Activated gamma-delta T cell (primary cell): Measurements from ENCODE around the gene KLHL30.
"Not testable (repeated sequence)": the region's sequence is repeated elsewhere in the genome, so short reads cannot be mapped to it uniquely, and the experiment has no call there.

Experiments used
- DNase-seq: peaks from one replicate; lab custom pipeline; 2025; lab: John Stamatoyannopoulos, UW

KLHL30 gene

GRCh38 chr2:238102865-238103264 is 35.6 kb upstream of the KLHL30 start:
- no peak for DNase-seq

GRCh38 chr2:238103465-238104225 is 34.8 kb upstream of the KLHL30 start:
- DNase-seq = no peak

GRCh38 chr2:238104226-238104690 is 34.2 kb upstream of the KLHL30 start:
- no peak for DNase-seq

DNA sequence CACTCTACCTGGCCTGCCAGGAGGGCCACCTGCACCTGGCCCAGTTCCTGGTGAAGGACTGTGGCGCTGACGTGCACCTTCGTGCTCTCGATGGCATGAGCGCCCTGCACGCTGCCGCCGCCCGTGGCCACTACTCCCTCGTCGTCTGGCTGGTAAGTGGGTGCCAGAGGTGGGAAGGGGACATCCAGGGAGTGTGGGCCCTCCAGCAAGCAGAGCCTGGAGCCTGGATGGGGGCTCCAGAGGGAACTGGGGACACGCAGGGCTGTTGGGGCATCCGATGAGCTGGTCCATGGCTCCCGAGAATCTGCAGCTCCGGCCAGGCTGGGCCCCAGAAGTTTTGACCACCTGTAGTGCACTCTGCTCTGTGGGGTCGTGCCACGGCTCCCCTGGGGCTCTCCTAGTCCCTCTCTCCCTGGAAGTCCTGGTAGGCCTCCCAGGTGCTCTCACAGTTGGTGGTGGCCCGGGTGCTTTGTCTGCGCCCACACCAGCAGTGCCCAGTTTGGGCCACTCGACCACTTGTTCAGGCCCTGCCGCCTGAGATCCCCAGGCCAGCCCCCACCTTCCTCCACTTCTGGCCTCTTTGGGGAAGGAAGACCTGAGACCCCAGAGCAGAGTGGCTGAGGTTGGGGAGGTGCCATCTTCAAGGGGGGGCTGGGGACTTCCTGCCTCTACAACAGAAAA is 33.6 kb upstream of the KLHL30 start:
- no peak for DNase-seq

GRCh38 chr2:238105506-238106338 is 32.7 kb upstream of the KLHL30 start:
- no peak for DNase-seq

DNA sequence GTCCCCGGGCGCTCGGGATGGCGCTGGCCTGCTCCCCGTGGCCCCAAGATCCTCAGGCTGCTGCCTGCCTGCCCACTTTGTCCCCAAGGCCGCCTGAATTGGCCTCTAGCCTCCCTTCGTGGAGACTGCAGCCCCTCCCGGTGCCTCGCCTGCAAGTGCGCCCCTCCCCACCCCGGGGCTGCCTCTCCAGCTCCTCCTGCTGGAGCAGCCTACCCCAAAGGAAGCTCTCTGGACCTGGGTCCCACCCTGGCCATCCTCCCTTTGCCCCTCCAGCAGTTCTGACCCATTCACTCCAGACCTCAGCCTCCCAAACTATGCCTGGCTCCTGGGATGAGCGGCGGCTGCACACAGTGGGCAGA is 32.1 kb upstream of the KLHL30 start:
- no peak for DNase-seq

DNA sequence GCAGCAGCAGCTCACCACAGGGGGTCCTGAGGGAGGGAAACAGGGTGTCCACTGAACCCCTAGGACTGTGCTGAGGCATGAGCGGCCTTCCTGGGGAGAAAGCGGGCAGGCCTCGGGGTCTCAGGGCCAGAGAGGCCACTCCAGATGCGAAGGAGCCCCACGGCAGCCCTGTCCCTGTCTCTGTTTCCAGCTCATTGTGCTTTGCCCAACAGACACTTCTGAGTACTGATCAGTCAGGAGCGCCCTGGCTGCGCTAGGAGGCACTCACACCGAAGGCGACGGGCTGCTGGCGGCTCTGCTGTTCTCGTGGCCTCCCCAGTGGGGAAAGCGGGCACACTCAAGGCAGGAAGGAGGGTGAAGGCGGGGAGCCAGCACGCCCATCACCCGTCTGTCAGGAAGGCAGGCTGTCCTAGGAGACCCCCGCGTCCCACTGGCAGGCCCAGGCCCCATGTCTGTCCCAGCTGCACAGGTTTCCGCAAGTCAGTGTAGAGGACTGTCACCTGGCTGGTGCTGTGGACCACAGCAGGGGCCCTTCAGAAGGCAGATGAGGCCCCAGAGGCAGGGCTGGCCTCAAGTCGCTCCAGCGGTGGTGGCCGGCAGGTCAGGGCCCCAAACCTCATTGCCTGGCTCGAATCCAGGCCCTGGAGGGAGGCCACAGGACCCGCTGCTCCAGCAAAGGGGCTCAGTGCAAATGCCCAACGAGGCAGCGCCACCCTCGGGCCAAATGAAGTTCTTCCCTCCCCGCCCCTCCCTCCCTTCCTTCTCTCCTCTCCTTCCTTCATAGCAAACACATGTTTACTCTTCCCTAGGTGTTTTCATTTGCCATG is 31.6 kb upstream of the KLHL30 start:
- no peak for DNase-seq

DNA sequence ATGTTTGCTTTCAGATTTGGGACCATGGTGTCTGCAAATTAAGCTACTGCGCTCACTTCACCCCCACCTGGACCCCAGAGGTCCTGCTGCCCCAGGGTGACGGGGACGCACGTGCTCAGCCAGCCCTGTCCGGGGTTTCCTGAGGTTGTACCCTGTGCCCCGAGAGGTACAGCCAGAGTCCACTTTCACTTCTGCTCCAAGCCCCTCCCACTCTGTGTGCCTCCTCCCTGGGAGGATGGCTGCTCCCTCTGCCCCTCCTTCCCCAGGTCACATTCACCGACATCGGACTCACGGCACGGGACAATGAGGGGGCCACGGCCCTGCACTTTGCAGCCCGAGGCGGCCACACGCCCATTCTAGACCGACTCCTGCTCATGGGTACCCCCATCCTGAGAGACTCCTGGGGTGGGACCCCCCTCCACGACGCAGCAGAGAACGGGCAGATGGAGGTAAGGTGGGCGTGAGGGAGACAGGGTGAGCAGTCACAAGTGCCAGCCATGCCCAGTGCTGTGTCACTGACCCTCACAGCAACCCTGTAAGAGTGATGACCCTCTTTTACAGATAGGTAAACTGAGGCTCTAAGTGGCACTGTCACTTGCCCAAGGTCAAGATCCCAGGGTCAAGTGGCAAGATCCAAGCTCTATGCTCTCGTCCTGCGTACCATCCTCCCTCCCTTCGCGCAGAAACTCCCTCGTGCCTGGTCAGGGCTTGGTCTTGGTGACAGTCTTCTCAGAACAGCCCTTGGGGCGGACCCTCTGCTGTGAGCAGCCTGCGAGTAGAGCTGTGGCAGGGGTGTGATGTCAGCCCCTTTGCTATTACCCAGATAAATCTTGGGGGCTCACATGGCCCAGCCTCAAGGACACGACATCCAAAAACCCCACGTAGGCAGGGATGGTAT is 30.7 kb upstream of the KLHL30 start:
- DNase-seq = no peak

- no peak for DNase-seq
Observed at GRCh38 chr2:238108423-238109183, 29.9 kb upstream of the KLHL30 start.

- DNase-seq = no peak
Observed at GRCh38 chr2:238113611-238114010, 24.9 kb upstream of the KLHL30 start.

GRCh38 chr2:238114331-238114841 is 24.1 kb upstream of the KLHL30 start:
- no peak for DNase-seq

GRCh38 chr2:238114851-238115660 is 23.4 kb upstream of the KLHL30 start:
- DNase-seq = no peak

DNA sequence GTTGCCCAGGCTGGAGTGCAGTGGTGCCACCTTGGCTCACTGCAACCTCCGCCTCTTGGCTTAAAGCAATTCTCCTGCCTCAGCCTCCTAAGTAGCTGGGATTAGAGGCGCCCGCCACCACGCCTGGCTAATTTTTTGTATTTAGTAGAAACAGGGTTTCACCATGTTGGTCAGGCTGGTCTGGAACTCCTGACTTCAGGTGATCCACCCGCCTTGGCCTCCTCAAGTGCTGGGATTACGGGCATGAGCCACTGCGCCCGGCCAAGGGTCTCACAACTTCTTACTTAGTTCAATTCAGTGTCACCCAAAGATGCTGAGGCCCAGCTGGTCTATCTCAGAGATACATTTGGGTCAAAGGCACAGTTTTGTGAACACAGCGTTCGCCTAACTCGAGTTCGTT is 22.8 kb upstream of the KLHL30 start:
- not testable (repeated sequence) for DNase-seq

DNA sequence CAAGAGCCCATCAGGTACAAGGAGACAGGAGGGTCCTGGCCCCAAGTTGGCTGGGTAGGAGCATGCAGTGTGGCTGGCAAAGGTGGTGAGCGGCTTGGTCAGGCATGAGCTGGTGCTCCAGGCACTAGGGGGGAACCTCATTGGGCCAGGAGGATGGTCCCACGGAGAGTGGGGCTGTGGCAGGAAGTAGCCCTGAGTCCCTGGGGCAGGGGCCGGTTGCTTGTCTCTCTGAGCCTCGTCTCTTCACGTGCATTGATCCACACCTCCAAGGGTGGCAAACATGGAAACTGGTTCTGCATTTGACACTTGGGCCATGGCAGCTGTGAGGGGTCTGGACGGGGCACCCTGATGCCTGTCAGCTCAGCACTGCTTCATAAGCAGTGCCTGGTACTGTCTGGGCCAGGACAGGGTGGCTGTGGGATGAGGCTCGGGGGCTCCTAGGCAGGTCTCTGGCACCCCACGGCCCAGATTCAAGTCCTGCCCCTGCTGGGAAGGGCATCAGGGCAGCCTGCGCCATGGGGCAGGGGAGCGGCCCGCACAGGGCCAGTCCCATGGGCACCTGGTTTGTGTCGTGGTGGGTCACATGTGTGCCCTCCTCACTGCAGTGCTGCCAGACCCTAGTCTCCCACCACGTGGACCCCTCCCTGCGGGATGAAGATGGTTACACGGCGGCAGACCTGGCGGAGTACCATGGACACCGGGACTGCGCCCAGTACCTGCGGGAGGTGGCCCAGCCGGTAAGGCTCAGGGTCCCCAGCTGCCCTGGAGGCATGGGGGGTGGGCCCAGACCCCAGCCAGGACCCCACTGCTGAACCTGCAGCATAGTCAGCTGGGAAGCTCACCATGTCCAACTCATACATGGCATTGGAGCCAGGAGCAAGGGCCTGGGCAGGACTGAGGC is 21.9 kb upstream of the KLHL30 start:
- DNase-seq = no peak

DNA sequence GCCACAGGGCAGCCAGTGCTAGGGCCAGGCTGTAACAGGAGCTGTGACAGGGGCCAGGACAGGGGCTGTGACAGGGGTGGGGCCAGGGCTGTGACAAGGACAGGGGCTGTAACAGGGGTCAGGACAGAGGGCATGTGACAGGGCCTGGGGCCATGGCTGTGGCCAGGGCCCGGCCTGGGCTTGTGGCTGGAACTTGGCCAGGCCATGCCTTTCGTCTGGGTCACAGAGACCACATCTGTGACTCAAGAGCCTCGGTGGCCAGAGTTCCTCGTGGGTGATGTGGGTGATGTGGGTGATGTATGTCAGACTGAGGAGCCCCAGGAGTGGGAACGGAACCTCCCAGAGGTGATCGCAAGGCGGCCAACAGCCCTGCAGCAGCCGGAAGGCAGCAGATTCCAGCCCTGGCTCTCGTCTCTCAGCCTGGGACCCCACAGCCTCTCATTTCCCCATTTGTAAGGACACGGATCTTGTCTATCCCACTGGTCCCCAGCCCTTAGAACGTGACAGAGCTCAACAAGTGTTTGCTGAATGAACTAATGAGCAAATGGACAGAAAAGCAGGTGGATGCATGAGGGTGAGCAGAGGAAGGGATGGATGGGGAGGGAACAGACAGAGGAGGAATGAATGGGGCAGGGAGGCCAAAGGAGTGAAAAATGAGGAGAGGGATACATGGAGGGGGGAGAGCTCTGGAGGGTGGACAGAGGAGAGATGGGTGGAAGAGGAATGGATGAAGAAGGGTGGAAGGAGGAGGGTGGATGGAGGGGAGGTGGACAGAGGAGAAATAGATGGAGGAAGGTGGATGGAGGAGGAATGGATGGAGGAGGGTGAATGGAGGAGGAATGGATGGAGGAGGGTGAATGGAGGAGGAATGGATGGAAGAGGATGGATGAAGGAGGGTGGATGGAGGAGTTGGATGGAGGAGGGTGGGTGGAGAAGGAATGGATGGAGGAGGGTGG is 21.0 kb upstream of the KLHL30 start:
- DNase-seq = no peak

GRCh38 chr2:238119756-238120462 is 18.6 kb upstream of the KLHL30 start:
- no peak for DNase-seq
